ENCODE data around the gene PCDHGB1.
A peak's percentile ranks its signal among the peaks of the same experiment; 100 is the strongest.

- peak in 2 of 6 experiments; percentile 13 to 18 for TF ChIP-seq CTCF (IDR thresholded peaks at IDR 0.05)
- TF ChIP-seq POLR2A (IDR thresholded peaks at IDR 0.05), result no peak
- TF ChIP-seq POLR2AphosphoS5 (IDR thresholded peaks at IDR 0.05), result no peak
- no peak for TF ChIP-seq EP300 (IDR thresholded peaks at IDR 0.05)
Measured at GRCh38 chr5:141338538-141339306, 11.2 kb upstream of the PCDHGB1 start, which contains the start of gene PCDHGA2.
